CD4-positive, alpha-beta T cell treated with Interferon alpha-2 for 1 hour (primary cell): Measurements from ENCODE around the gene NAT10.
A peak's percentile ranks its signal among the peaks of the same experiment; 100 is the strongest.
"Not testable (repeated sequence)": the region's sequence is repeated elsewhere in the genome, so short reads cannot be mapped to it uniquely, and the experiment has no call there.

Source experiments
- DNase-seq, 2 donors: peaks; one replicate each; pipeline ENCODE4 v3.0.0-alpha.2; 2020 to 2022

The NAT10 gene

GRCh38 chr11:34169686-34170085 is 64.3 kb downstream of the NAT10 start:
- DNase-seq: no peak

- DNase-seq: no peak
These were observed 67.6 kb downstream of the NAT10 start for GRCh38 chr11:34173050-34173449.

GRCh38 chr11:34174412-34175041 is 69.1 kb downstream of the NAT10 start:
- peak; percentile 76 to 79 for DNase-seq

- DNase-seq: no peak
These were observed 70.0 kb downstream of the NAT10 start for GRCh38 chr11:34175284-34176019.

GRCh38 chr11:34176751-34177209 is 71.4 kb downstream of the NAT10 start:
- DNase-seq: no peak

- no peak for DNase-seq
These were observed 72.9 kb downstream of the NAT10 start for GRCh38 chr11:34178209-34178821.

GRCh38 chr11:34179026-34179675 is 73.7 kb downstream of the NAT10 start:
- no peak for DNase-seq

GRCh38 chr11:34180040-34180813 is 74.8 kb downstream of the NAT10 start:
- DNase-seq: no peak

- DNase-seq: not testable (repeated sequence)
These were observed 75.4 kb downstream of the NAT10 start for GRCh38 chr11:34180814-34181165.

- DNase-seq: no peak
These were observed 75.8 kb downstream of the NAT10 start for GRCh38 chr11:34181251-34181650.

GRCh38 chr11:34181856-34182405 is 76.5 kb downstream of the NAT10 start:
- no peak for DNase-seq

GRCh38 chr11:34182425-34182824 is 77.0 kb downstream of the NAT10 start:
- no peak for DNase-seq

- no peak for DNase-seq
These were observed 77.7 kb downstream of the NAT10 start for GRCh38 chr11:34182921-34183685.

- DNase-seq: no peak
These were observed 78.5 kb downstream of the NAT10 start for GRCh38 chr11:34183848-34184391.

- no peak for DNase-seq
These were observed 79.1 kb downstream of the NAT10 start for GRCh38 chr11:34184505-34185015.

- no peak for DNase-seq
These were observed 80.8 kb downstream of the NAT10 start for GRCh38 chr11:34185926-34186841.

- no peak for DNase-seq
These were observed 82.8 kb downstream of the NAT10 start for GRCh38 chr11:34188181-34188580.

GRCh38 chr11:34189191-34189590 is 83.8 kb downstream of the NAT10 start:
- DNase-seq: no peak

GRCh38 chr11:34190192-34191139 is 85.0 kb downstream of the NAT10 start:
- no peak for DNase-seq
